IMR-90 (cell line): ENCODE measurements around the gene ERICH3. TPM values are rescaled to one million over a fixed set of nuclear protein-coding genes. Genes with fewer than 3 reads are reported as not detected.

ENCODE experiments used
- ATAC-seq: fragments of 200-7000 bp; cut with Tn5 transposase; 2 replicates; pipeline ENCODE4 v1.9.1; 2020; ENCODE audit warnings: low read depth, mild to moderate bottlenecking, moderate library complexity
- BruUV-seq: library from RNA; stranded (reverse); fragments of 400-500 nt; replicated peaks from 2 replicates; lab custom pipeline; 2021; lab: Mats Ljungman, UMichigan
- CTCF ChIA-PET: fragments of 300-600 bp; formaldehyde crosslinking; extraction: SDS; loops from one replicate; lab custom pipeline; 2021; ENCODE audit warnings: antibody characterized with exemption; lab: Yijun Ruan, JAX
- POLR2A ChIA-PET: fragments of 300-600 bp; sonication (Branson Sonifier 250); formaldehyde crosslinking; loops from one replicate; lab custom pipeline; 2022; ENCODE audit warnings: antibody characterized with exemption; ENCODE audit not compliant: unreplicated experiment; lab: Charles Lee
- DNase-seq: peaks from one replicate; pipeline ENCODE4 v3.0.0; 2013
- H2AFZ ChIP-seq: replicated peaks from 2 replicates; pipeline ENCODE3; 2013; ENCODE audit warnings: low read length, mild to moderate bottlenecking; ENCODE audit not compliant: poor library complexity
- H2AK5ac ChIP-seq: 2 replicates; pipeline ENCODE4 v1.6.1; 2013; ENCODE audit warnings: low read depth, low read length, inconsistent platforms
- H2AK9ac ChIP-seq: replicated peaks from 2 replicates; pipeline ENCODE3; 2013; ENCODE audit warnings: mild to moderate bottlenecking, low read depth, low read length, moderate library complexity; ENCODE audit not compliant: poor library complexity
- H2BK120ac ChIP-seq: 2 replicates; pipeline ENCODE4 v1.6.1; 2013; ENCODE audit warnings: low read depth, low read length, inconsistent platforms
- H2BK15ac ChIP-seq: 3 replicates; pipeline ENCODE4 v1.6.1; 2013; ENCODE audit warnings: low read depth, low read length, inconsistent platforms
- H2BK20ac ChIP-seq: 2 replicates; pipeline ENCODE4 v1.6.1; 2013; ENCODE audit warnings: low read depth, mild to moderate bottlenecking, inconsistent platforms, low read length, moderate library complexity
- H2BK5ac ChIP-seq: 2 replicates; pipeline ENCODE4 v1.6.1; 2013; ENCODE audit warnings: mild to moderate bottlenecking, low read depth, low read length, inconsistent platforms; ENCODE audit not compliant: poor library complexity, severe bottlenecking
- H3K14ac ChIP-seq: replicated peaks from 2 replicates; pipeline ENCODE4 v1.6.1; 2013; ENCODE audit warnings: low read depth, low read length, inconsistent platforms
- H3K18ac ChIP-seq: 2 replicates; pipeline ENCODE4 v1.6.1; 2013; ENCODE audit warnings: low read depth, low read length, control low read depth
- H3K23ac ChIP-seq: 2 replicates; pipeline ENCODE4 v1.6.1; 2013; ENCODE audit warnings: low read depth, low read length, inconsistent platforms
- H3K27ac ChIP-seq: 2 replicates; pipeline ENCODE4 v1.5.1; 2013; ENCODE audit warnings: mild to moderate bottlenecking, control low read depth, low read length; ENCODE audit not compliant: insufficient read depth
- H3K27me3 ChIP-seq: 2 replicates; pipeline ENCODE4 v1.6.1; 2013; ENCODE audit warnings: low read length; ENCODE audit not compliant: control insufficient read depth, insufficient read depth
- H3K36me3 ChIP-seq: 2 replicates; pipeline ENCODE4 v1.6.1; 2013; ENCODE audit warnings: low read length, mixed read lengths; ENCODE audit not compliant: control insufficient read depth, insufficient read depth
- H3K4ac ChIP-seq: 2 replicates; pipeline ENCODE4 v1.6.1; 2013; ENCODE audit warnings: low read depth, low read length, inconsistent platforms
- H3K4me1 ChIP-seq: 2 replicates; pipeline ENCODE4 v1.6.1; 2013; ENCODE audit warnings: low read length, mixed read lengths; ENCODE audit not compliant: control insufficient read depth, insufficient read depth
- H3K4me2 ChIP-seq: 2 replicates; pipeline ENCODE4 v1.6.1; 2013; ENCODE audit warnings: low read depth, mild to moderate bottlenecking, control low read depth, low read length, moderate library complexity
- H3K4me3 ChIP-seq: 2 replicates; pipeline ENCODE4 v1.5.1; 2013; ENCODE audit warnings: low read depth, mild to moderate bottlenecking, control low read depth, low read length, moderate library complexity; ENCODE audit not compliant: insufficient read depth
- H3K56ac ChIP-seq: 2 replicates; pipeline ENCODE4 v1.6.1; 2013; ENCODE audit warnings: low read length, inconsistent platforms; ENCODE audit not compliant: insufficient read depth; ENCODE audit errors: extremely low read depth
- H3K79me1 ChIP-seq, 2 experiments: 2 replicates each; pipeline ENCODE4 v1.6.1; 2013; ENCODE audit warnings: low read length in 2 of 2, inconsistent platforms in 1 of 2, low read depth in 1 of 2
- H3K9ac ChIP-seq: 2 replicates; pipeline ENCODE4 v1.6.1; 2013; ENCODE audit warnings: low read depth, low read length, control low read depth
- H3K9me1 ChIP-seq: 2 replicates; pipeline ENCODE4 v1.6.1; 2013; ENCODE audit warnings: low read length, inconsistent platforms; ENCODE audit not compliant: insufficient read depth
- H3K9me3 ChIP-seq: 2 replicates; pipeline ENCODE4 v1.6.1; 2013; ENCODE audit warnings: low read length; ENCODE audit not compliant: control insufficient read depth, insufficient read depth
- H4K20me1 ChIP-seq: 2 replicates; pipeline ENCODE4 v1.6.1; 2013; ENCODE audit warnings: low read length, inconsistent platforms; ENCODE audit not compliant: insufficient read depth
- H4K5ac ChIP-seq: 2 replicates; pipeline ENCODE4 v1.6.1; 2013; ENCODE audit warnings: mild to moderate bottlenecking, low read depth, low read length, control low read depth
- H4K8ac ChIP-seq, 2 experiments: 2 replicates each; pipeline ENCODE4 v1.6.1; 2013; ENCODE audit warnings: low read depth in 2 of 2, low read length in 2 of 2, control low read depth in 1 of 2, inconsistent platforms in 1 of 2
- H4K91ac ChIP-seq: 2 replicates; pipeline ENCODE4 v1.6.1; 2013; ENCODE audit warnings: low read depth, low read length, inconsistent platforms; ENCODE audit not compliant: insufficient read depth
- BHLHE40 ChIP-seq: fragments of 150-350 bp; IDR thresholded peaks from 2 replicates; pipeline ENCODE4 v1.6.1; 2016; ENCODE audit warnings: mild to moderate bottlenecking, low read depth, low read length
- CEBPB ChIP-seq: IDR thresholded peaks from 2 replicates; pipeline ENCODE4 v1.6.1; 2012; ENCODE audit warnings: low read depth, low read length, improper control_type of control experiment
- CHD1 ChIP-seq: IDR thresholded peaks from 2 replicates; pipeline ENCODE4 v1.6.1; 2012; ENCODE audit warnings: low read depth, low read length, improper control_type of control experiment
- FOS ChIP-seq: fragments of 150-350 bp; IDR thresholded peaks from 2 replicates; pipeline ENCODE4 v1.6.1; 2016; ENCODE audit warnings: low read depth, low read length
- MAFK ChIP-seq: IDR thresholded peaks from 2 replicates; pipeline ENCODE4 v1.6.1; 2012; ENCODE audit warnings: low read depth, low read length, improper control_type of control experiment
- MAZ ChIP-seq: IDR thresholded peaks from 2 replicates; pipeline ENCODE4 v1.6.1; 2012; ENCODE audit warnings: low read depth, mild to moderate bottlenecking, low read length, improper control_type of control experiment, moderate library complexity, borderline replicate concordance
- MXI1 ChIP-seq: IDR thresholded peaks from 2 replicates; pipeline ENCODE4 v1.6.1; 2012; ENCODE audit warnings: low read depth, mild to moderate bottlenecking, low read length, moderate library complexity, borderline replicate concordance
- NFE2L2 ChIP-seq: fragments of 150-350 bp; IDR thresholded peaks from 2 replicates; pipeline ENCODE4 v1.6.1; 2016; ENCODE audit warnings: low read depth, mild to moderate bottlenecking, low read length
- POLR2A ChIP-seq: IDR thresholded peaks from 2 replicates; pipeline ENCODE4 v1.6.1; 2012; ENCODE audit warnings: mild to moderate bottlenecking, low read depth, low read length
- RAD21 ChIP-seq: IDR thresholded peaks from 2 replicates; pipeline ENCODE4 v1.6.1; 2012; ENCODE audit warnings: low read length, improper control_type of control experiment
- RCOR1 ChIP-seq: IDR thresholded peaks from 2 replicates; pipeline ENCODE4 v1.6.1; 2012; ENCODE audit warnings: mild to moderate bottlenecking, low read length, improper control_type of control experiment; ENCODE audit not compliant: insufficient replicate concordance
- RFX5 ChIP-seq: IDR thresholded peaks from 2 replicates; pipeline ENCODE4 v1.8.0; 2012; ENCODE audit warnings: low read depth, mild to moderate bottlenecking, low read length, moderate library complexity
- SMC3 ChIP-seq: fragments of 150-350 bp; IDR thresholded peaks from 2 replicates; pipeline ENCODE4 v1.6.1; 2016; ENCODE audit warnings: low read depth, mild to moderate bottlenecking, antibody characterized with exemption, low read length, moderate library complexity
- WGBS, 2 experiments: methylation state at CpG; one replicate each; pipeline versions ENCODE4 v1.1.5 to v1.1.7; 2013; ENCODE audit warnings: missing lambda C conversion rate in 2 of 2; ENCODE audit not compliant: insufficient read length in 1 of 2; ENCODE audit errors: extremely low coverage in 2 of 2; 5-methylcytosine and 5-hydroxymethylcytosine counted together
- dilution Hi-C: fragments of 300-500 bp; cut with HindIII; formaldehyde crosslinking; loops from one replicate; pipeline ENCODE4 v1.14.3; 2018; ENCODE audit warnings: low sequenced_read_pairs; ENCODE audit not compliant: unreplicated experiment
- in situ Hi-C: fragments of 300-500 bp; cut with MboI; formaldehyde crosslinking; loops from 3 replicates; pipeline ENCODE4 v1.14.3; 2019; ENCODE audit warnings: low sequenced_read_pairs, inconsistent platforms, mixed read lengths
- intact Hi-C: fragments of 100-400 bp; cut with micrococcal nuclease; formaldehyde crosslinking; loops from 2 replicates; pipeline ENCODE4 v1.10.0; 2022
- polyA plus RNA-seq, 3 experiments: library from polyadenylated mRNA; depleted of rRNA; stranded (reverse); fragments of >200 nt; gene quantifications; 2 replicates each; pipeline ENCODE4 v1.2.3, GENCODE V29; 2012; ENCODE audit warnings: low replicate concordance in 1 of 3
- total RNA-seq: library from RNA; depleted of rRNA; stranded (reverse); fragments of >200 nt; gene quantifications from 2 replicates; pipeline ENCODE4 v1.2.3, GENCODE V29; 2012
- TF ChIP-seq, protein P1 (sequence below): fragments of 150-350 bp; IDR thresholded peaks from 2 replicates; pipeline ENCODE4 v1.6.1; 2016; ENCODE audit warnings: low read depth, mild to moderate bottlenecking, low read length, moderate library complexity, borderline replicate concordance
- TF ChIP-seq, protein P2 (sequence below): fragments of 150-350 bp; IDR thresholded peaks from 2 replicates; pipeline ENCODE4 v1.6.1; 2017; ENCODE audit warnings: mild to moderate bottlenecking, antibody characterized with exemption, low read length, low read depth

The ERICH3 gene
- total and polyA plus RNA-seq, 2 of the 4 experiments (the other 2 are of a cell fraction), result not detected

DNA sequence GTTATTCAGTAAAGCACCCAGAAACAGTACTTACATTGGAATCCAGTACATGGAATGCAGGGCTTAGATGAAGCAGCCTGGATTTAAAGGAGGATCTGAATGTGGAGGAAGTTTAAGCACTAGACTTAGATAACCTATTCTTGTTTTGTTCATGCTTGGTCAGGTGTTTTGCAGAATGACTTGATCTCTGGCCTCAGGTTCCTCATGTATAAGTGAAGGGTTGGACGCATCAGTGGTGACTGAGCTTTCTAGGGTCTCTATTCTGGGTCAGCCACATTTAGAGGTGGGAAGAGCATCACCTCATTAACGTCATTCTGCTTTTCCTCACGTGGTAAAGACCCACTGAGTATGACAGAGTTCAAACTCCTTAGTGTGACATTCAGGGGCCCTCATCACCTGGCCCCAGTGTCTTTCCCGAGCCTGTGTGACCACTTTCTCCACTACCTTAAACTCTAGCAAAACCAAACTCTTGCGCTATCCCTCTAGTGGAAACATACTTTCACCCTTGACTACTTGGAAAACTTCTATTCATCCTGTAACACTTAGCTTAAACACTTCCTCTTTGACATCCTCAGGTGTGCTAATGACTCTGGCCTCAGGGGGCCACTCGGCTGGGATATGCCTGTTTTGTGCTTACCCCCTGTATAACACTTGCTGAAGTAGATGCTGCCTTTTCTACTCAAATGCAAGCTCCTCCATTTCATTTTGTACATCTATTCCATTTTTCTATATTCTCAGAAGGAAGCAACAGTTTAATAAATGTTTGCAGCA lies 871 bp upstream of the ERICH3 start:
- Histone ChIP-seq H4K20me1 (no peaks in the 10 kb centered on the region), H3K18ac (no peak overlapping the region), H3K4me2 (no peak overlapping the region), H2AFZ (no peak overlapping the region), H3K14ac (no peak overlapping the region), H3K36me3 (no peaks in the 10 kb centered on the region), H2AK9ac (no peak overlapping the region), H2BK15ac (no peak overlapping the region), H2AK5ac (no peak overlapping the region), H3K9ac (no peak overlapping the region), H3K56ac (no peak overlapping the region), H4K91ac (no peak overlapping the region), H3K9me1 (no peaks in the 10 kb centered on the region), H4K8ac (no peak overlapping the region), H2BK5ac (no peak overlapping the region), H4K5ac (no peak overlapping the region), H3K27ac (no peak overlapping the region), H3K23ac (no peak overlapping the region), H2BK120ac (no peak overlapping the region), H3K4ac (no peak overlapping the region), H3K27me3 (peaks cover 15% of the 10 kb centered on the region), H3K4me1 (no peaks in the 10 kb centered on the region; the same call in 1 of the 2 replicates), H3K9me3 (no peaks in the 10 kb centered on the region), H3K4me3 (no peak overlapping the region), H3K79me1 (no peaks in the 10 kb centered on the region), H2BK20ac (no peak overlapping the region)
- 80% methylated on average over 2 of the region's 6 CpGs; no CpG with 5 or more reads in 1 of the 2 experiments for WGBS, 2 experiments
- ATAC-seq, result no peak
- CTCF ChIA-PET, result interaction anchor here (0.8 kb wide), 1 partner anchor 414 kb away, joined by 3 read pairs; no protein-coding TSS in a partner anchor
- dilution Hi-C loops (no loop called here), intact Hi-C loops (no loop called here), in situ Hi-C loops (no loop called here)
- POLR2A ChIA-PET, result no interaction called here
- no peak for DNase-seq
- BruUV-seq, result no TSS peak
- TF ChIP-seq POLR2A (no peak), FOS (no peak), RAD21 (no peak), MXI1 (no peak), MAFK (no peak), NFE2L2 (no peak), CHD1 (no peak), RCOR1 (no peak), BHLHE40 (no peak), MAZ (no peak), RFX5 (no peak), SMC3 (no peak), CEBPB (no peak)
- TF ChIP-seq, protein P1, sequence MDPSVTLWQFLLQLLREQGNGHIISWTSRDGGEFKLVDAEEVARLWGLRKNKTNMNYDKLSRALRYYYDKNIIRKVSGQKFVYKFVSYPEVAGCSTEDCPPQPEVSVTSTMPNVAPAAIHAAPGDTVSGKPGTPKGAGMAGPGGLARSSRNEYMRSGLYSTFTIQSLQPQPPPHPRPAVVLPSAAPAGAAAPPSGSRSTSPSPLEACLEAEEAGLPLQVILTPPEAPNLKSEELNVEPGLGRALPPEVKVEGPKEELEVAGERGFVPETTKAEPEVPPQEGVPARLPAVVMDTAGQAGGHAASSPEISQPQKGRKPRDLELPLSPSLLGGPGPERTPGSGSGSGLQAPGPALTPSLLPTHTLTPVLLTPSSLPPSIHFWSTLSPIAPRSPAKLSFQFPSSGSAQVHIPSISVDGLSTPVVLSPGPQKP, result no peak
- TF ChIP-seq, protein P2, sequence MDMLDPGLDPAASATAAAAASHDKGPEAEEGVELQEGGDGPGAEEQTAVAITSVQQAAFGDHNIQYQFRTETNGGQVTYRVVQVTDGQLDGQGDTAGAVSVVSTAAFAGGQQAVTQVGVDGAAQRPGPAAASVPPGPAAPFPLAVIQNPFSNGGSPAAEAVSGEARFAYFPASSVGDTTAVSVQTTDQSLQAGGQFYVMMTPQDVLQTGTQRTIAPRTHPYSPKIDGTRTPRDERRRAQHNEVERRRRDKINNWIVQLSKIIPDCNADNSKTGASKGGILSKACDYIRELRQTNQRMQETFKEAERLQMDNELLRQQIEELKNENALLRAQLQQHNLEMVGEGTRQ, result no peak
